NCI-H748 (cell line): ENCODE measurements around the gene PTPRM.
"Not testable (repeated sequence)": the region's sequence is repeated elsewhere in the genome, so short reads cannot be mapped to it uniquely, and the experiment has no call there.

ENCODE experiments used
- DNase-seq: peaks from one replicate; lab custom pipeline; 2025; ENCODE audit not compliant: unreplicated experiment; lab: John Stamatoyannopoulos, UW

Gene PTPRM

GRCh38 chr18:8439055-8439454 is 871.9 kb downstream of the PTPRM start:
- DNase-seq, result no peak

- no peak for DNase-seq
Measured at GRCh38 chr18:8443505-8443904, 876.4 kb downstream of the PTPRM start.

- DNase-seq, result not testable (repeated sequence)
Measured at GRCh38 chr18:8446936-8447335, 879.8 kb downstream of the PTPRM start.

- no peak for DNase-seq
Measured at GRCh38 chr18:8448130-8448529, 881.0 kb downstream of the PTPRM start.

- DNase-seq, result peak; percentile 43
Measured at GRCh38 chr18:8450013-8450412, 882.9 kb downstream of the PTPRM start.

- no peak for DNase-seq
Measured at GRCh38 chr18:8450898-8451665, 884.0 kb downstream of the PTPRM start.

GRCh38 chr18:8453528-8453927 is 886.4 kb downstream of the PTPRM start:
- no peak for DNase-seq

GRCh38 chr18:8454136-8454535 is 887.0 kb downstream of the PTPRM start:
- DNase-seq, result no peak

- DNase-seq, result no peak
Measured at GRCh38 chr18:8455661-8456614, 888.8 kb downstream of the PTPRM start.
